GM19438 (cell line): Measurements from ENCODE around the gene PITPNC1.
A peak's percentile ranks its signal among the peaks of the same experiment; 100 is the strongest.
"Not testable (repeated sequence)": the region's sequence is repeated elsewhere in the genome, so short reads cannot be mapped to it uniquely, and the experiment has no call there.

Source experiments
- ATAC-seq: cut with Tn5 transposase; IDR thresholded peaks from one replicate; pipeline ENCODE4 v1.9.1; 2021; ENCODE audit warnings: low read depth; ENCODE audit not compliant: unreplicated experiment

The PITPNC1 gene

GRCh38 chr17:67452681-67453554 is 75.8 kb downstream of the PITPNC1 start:
- ATAC-seq: no peak

DNA sequence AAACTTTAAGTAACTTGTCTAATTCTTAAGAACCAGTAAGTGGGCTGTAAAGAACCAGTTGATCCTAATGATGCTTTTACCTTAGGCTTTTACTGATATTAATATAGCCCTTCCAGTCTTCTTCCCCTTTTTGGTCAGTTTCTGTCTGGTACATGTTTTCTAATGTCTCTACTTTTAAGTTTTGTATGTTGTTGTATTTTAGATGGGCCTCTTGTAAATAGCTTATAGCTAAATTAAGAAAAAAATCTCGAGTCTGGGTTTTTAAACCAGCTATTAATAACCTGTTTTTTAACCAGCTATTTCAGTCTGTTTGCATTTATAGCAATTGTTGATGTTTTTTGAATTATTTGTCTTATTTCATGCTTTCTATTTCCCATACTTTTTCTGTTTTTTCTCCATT is 79.0 kb downstream of the PITPNC1 start:
- ATAC-seq: no peak

DNA sequence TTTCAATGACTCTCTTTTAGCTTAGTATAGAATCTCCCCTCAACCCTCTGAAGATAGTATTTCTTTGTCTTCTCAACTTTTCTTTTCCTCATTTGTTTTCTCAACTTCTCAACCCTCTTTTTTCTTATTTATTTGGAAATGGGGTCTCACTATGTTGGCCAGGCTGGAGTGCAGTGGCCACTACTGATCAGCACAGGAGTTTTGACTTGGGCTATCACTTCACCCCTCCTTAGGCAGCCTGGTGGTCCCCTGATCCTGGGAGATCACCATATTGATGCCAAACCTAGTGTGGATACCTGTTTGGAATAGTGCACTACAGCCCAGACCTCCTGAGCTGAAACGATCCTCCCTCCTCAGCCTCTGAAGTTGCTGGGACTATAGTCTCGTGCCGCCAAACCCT is 79.8 kb downstream of the PITPNC1 start:
- no peak for ATAC-seq

- no peak for ATAC-seq
Measured at GRCh38 chr17:67458203-67458602, 81.1 kb downstream of the PITPNC1 start.

- no peak for ATAC-seq
Measured at GRCh38 chr17:67459985-67460384, 82.9 kb downstream of the PITPNC1 start.

DNA sequence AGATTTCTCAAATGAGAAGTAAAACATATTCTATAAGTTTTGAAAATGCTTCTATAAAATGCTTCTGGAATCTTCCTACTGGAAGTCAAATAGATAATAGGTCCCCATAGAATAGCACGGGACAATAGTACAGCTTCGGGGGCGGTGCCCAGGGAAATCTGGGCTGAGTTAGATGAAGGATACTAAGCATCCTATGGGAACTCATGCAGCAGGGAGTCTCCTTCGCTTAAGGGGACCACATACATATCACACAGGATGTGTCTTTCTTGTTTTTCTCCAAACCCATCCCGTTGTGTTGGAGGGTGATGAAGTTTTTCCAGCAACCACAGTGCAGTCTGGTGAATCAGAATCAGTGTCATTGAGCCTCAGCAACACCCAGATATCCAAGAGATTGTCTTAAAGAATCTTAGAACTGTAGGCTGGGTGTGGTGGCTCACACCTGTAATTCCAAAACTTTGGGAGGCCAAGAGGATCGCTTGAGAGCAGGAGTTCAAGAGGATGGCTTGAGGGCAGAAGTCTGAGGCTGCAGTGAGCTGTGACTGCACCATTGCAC is 84.2 kb downstream of the PITPNC1 start:
- no peak for ATAC-seq

DNA sequence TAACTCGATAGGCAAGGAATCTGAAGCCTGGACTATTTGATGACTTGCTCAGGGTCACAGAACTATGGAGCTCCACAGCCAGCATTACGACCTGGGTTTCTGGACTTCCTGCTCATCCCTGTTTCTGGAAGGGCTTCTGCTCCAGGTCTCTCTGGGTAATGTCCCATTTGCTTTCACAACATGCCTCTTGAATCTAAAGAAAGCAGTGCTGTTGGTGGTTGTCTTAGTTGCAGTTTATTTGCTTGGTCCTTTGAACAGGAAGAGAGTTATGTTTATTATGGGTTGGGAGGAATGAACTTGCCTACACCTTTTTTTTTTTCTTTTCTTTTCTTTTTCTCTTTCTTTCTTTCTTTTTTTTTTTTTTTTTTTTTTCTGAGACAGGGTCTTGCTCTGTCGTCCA is 84.8 kb downstream of the PITPNC1 start:
- ATAC-seq: no peak

GRCh38 chr17:67466251-67466796 is 89.2 kb downstream of the PITPNC1 start:
- no peak for ATAC-seq

- ATAC-seq: peak; percentile 79
Measured at GRCh38 chr17:67467500-67468455, 90.7 kb downstream of the PITPNC1 start.

DNA sequence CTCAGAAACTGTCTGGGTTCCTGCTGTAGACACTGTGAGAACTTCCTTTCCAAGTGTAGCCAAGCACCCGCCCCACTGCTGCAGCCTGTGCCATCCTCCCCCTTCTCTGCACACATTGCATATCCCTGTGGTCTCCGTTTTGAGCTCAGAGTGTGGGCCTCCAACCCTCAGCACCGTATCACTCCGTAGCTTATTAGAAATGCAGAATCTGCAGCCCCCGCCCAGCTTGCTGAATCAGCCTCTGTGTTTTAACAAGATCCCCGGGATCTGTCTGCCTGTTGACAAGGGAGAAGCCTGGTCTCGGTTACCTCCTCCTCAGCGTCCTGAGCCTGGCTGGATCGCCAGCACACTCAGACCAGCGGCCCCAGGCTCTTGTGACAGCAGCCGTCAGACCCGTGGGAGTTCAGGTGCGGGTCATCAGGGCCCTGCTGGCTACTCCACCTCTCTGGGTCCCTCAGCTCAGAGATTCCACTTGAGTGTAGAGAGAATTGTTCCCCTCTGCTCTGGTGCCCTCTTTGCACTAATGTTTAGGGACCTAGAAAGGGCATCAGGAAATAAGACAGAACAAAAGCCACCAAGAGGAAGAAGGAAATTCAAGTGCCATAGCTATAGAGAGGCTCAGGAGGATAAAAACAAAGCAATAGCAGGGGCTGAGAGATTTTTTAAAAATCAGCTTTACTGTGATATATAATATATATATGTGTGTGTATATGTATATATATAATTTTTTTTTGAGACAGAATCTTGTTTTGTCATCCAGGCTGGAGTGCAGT is 92.3 kb downstream of the PITPNC1 start:
- no peak for ATAC-seq

GRCh38 chr17:67470163-67470562 is 93.1 kb downstream of the PITPNC1 start:
- ATAC-seq: no peak

GRCh38 chr17:67471118-67471517 is 94.0 kb downstream of the PITPNC1 start:
- ATAC-seq: no peak

DNA sequence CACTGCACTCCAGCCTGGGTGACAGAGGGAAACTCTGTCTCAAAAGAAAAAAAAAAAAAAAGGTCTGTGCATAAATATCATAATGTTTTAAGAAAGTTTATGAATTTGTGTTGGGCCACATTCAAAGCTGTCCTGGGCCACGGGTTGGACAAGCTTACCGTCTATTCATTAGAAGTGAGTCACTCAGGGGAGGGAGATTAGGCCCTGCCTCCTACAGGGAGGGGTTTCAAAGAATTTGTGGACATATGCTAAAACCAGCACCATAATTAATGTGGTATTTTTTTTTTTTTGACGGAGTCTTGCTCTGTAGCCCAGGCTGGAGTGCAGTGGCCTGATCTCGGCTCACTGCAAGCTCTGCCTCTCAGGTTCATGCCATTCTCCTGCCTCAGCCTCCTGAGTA is 95.5 kb downstream of the PITPNC1 start:
- ATAC-seq: not testable (repeated sequence)

DNA sequence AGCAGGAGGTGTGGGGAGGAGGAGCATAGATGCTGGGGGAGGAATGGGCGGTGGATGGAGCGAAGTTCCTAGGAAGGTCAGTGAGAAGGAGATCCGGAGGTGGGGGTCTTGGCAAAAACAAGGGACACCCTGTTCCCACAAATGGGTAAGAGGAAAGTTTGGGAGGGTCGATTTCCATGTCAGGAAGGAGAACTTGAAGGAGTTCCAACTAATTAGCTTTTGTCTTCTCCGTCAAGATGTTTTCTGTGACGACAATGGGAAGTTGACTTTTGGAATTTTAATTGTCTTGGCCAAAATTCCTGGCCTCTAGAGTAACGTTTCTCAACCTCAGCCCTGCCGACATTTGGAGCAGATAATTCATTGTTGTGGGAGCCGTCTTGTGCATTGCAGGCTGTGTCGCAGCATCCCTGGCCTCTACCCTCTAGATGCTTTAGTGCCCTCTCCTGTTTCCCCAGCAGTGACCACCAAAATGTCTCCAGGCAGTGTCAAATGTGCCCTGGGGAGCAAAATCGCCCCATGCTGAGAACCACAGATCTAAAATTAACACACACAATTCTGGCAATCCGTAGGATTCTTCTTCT is 97.1 kb downstream of the PITPNC1 start:
- no peak for ATAC-seq

GRCh38 chr17:67475161-67475937 is 98.3 kb downstream of the PITPNC1 start:
- peak; percentile 78 for ATAC-seq

DNA sequence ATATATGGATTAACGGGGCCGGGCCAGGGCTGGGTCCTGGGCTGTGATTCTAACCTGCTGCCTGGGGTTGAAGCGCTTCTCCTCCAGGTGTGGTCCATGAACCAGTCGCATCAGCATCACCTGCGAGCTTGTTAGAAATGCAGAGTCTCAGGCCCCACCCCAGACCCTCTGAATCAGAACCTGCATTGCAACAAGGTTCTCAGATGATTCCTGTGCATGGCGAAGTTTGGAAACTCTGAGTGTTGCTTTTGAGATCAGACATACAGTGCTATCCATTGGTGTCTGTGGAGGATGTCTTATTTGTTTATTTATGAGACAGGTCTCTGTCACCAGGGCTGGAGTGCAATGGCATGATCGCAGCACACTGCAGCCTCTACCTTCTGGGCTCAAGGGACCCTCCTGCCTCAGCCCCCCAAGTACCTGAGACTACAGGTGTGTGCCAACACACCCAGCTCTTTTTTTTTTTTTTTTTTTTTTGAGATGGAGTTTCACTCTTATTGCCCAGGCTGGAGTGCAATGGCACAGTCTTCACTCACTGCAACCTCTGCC is 99.8 kb downstream of the PITPNC1 start:
- ATAC-seq: no peak

DNA sequence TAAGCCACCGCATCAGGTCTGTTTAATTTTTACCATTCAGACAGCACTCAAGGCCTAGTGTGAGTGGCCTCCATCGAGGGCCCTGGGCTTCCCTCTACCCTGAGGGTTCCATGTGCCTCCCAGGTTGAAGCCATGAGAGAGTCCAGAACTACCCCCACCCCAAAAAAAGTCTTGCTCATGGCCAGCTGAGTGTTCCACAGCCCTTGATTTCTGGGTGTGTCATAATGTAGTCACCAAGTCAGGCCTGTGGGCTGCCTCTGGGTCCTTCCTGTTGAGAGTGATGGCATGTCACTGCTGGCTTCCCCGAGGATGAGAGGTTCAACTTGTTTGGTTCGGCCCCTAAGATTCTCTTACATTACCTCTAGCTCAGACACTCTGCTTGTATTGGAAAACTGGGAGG is 100.6 kb downstream of the PITPNC1 start:
- no peak for ATAC-seq

- no peak for ATAC-seq
Measured at GRCh38 chr17:67478401-67479041, 101.4 kb downstream of the PITPNC1 start.
